ENCODE measurements around the gene GTPBP1. TPM values are rescaled to one million over a fixed set of nuclear protein-coding genes. Genes with fewer than 3 reads are reported as not detected.

GTPBP1 gene
- total and polyA plus RNA-seq, 2 of the 13 experiments (the other 11 are each of a cell fraction or from before 2014, with no cell fraction given) = 22.3 to 27.0 TPM

DNA sequence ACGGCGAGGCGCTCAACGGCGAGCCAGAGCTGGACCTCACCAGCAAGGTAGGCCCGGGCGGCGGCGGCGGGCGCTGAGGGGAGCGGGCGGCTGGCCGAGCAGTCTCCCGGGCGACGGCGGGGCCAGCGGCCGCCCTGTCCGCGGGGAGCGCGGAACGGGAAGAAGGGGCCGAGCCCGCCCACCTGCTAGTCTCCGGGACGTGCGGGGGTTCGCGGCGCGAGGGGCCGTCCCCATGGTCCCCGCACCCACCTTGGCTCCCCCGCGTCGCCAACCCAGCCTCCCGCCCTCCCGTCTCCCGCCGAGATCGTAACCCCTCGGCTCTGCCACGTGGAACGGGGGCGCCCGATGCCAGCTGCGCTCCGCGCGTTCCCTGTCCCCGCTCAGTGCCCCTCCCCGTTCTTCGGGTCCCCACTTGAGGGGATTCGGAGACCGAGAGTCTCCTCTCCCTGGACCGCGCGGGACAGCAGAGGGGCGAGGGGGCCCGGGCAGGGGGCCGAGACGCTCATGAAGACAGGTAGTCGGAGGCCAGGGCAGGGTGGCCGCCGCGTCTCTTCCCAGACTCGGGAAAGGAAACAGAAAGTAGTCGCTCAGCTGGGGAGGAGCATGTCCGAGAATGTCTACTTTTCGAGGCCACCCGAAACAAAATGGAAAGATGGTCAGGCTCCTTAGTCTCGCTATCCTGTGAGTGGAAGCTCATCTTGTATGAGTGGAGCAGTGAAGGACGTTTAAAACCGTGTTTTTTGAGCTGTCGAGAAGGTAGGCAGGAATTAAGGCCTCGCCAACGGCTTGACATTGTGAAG lies 557 bp downstream of the GTPBP1 start (continued):
- TF ChIP-seq SRSF4 (IDR thresholded peaks at IDR 0.05; ENCODE audit: low read depth, low read length, poor library complexity, severe bottlenecking) = no peak
- TF ChIP-seq SOX5 (CRISPR knock-in tag; IDR thresholded peaks at IDR 0.05; ENCODE audit: borderline replicate concordance) = no peak
- TF ChIP-seq ELF3 (CRISPR knock-in tag; IDR thresholded peaks at IDR 0.05) = no peak
- no peak for TF ChIP-seq NCOR1 (IDR thresholded peaks at IDR 0.05; ENCODE audit: borderline replicate concordance, low read length)
- TF ChIP-seq, protein P1, sequence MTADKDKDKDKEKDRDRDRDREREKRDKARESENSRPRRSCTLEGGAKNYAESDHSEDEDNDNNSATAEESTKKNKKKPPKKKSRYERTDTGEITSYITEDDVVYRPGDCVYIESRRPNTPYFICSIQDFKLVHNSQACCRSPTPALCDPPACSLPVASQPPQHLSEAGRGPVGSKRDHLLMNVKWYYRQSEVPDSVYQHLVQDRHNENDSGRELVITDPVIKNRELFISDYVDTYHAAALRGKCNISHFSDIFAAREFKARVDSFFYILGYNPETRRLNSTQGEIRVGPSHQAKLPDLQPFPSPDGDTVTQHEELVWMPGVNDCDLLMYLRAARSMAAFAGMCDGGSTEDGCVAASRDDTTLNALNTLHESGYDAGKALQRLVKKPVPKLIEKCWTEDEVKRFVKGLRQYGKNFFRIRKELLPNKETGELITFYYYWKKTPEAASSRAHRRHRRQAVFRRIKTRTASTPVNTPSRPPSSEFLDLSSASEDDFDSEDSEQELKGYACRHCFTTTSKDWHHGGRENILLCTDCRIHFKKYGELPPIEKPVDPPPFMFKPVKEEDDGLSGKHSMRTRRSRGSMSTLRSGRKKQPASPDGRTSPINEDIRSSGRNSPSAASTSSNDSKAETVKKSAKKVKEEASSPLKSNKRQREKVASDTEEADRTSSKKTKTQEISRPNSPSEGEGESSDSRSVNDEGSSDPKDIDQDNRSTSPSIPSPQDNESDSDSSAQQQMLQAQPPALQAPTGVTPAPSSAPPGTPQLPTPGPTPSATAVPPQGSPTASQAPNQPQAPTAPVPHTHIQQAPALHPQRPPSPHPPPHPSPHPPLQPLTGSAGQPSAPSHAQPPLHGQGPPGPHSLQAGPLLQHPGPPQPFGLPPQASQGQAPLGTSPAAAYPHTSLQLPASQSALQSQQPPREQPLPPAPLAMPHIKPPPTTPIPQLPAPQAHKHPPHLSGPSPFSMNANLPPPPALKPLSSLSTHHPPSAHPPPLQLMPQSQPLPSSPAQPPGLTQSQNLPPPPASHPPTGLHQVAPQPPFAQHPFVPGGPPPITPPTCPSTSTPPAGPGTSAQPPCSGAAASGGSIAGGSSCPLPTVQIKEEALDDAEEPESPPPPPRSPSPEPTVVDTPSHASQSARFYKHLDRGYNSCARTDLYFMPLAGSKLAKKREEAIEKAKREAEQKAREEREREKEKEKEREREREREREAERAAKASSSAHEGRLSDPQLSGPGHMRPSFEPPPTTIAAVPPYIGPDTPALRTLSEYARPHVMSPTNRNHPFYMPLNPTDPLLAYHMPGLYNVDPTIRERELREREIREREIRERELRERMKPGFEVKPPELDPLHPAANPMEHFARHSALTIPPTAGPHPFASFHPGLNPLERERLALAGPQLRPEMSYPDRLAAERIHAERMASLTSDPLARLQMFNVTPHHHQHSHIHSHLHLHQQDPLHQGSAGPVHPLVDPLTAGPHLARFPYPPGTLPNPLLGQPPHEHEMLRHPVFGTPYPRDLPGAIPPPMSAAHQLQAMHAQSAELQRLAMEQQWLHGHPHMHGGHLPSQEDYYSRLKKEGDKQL (CRISPR knock-in tag; IDR thresholded peaks at IDR 0.05; ENCODE audit: low read depth) = no peak
- TF ChIP-seq, protein P2, sequence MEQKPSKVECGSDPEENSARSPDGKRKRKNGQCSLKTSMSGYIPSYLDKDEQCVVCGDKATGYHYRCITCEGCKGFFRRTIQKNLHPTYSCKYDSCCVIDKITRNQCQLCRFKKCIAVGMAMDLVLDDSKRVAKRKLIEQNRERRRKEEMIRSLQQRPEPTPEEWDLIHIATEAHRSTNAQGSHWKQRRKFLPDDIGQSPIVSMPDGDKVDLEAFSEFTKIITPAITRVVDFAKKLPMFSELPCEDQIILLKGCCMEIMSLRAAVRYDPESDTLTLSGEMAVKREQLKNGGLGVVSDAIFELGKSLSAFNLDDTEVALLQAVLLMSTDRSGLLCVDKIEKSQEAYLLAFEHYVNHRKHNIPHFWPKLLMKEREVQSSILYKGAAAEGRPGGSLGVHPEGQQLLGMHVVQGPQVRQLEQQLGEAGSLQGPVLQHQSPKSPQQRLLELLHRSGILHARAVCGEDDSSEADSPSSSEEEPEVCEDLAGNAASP (CRISPR knock-in tag; IDR thresholded peaks at IDR 0.05; ENCODE audit: borderline replicate concordance) = no peak
- no peak for TF ChIP-seq KDM4B (CRISPR knock-in tag; IDR thresholded peaks at IDR 0.05)
- TF ChIP-seq, protein P3, sequence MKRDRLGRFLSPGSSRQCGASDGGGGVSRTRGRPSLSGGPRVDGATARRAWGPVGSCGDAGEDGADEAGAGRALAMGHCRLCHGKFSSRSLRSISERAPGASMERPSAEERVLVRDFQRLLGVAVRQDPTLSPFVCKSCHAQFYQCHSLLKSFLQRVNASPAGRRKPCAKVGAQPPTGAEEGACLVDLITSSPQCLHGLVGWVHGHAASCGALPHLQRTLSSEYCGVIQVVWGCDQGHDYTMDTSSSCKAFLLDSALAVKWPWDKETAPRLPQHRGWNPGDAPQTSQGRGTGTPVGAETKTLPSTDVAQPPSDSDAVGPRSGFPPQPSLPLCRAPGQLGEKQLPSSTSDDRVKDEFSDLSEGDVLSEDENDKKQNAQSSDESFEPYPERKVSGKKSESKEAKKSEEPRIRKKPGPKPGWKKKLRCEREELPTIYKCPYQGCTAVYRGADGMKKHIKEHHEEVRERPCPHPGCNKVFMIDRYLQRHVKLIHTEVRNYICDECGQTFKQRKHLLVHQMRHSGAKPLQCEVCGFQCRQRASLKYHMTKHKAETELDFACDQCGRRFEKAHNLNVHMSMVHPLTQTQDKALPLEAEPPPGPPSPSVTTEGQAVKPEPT (CRISPR knock-in tag; IDR thresholded peaks at IDR 0.05; ENCODE audit: low read depth) = no peak
- TF ChIP-seq ZNF558 (CRISPR knock-in tag; IDR thresholded peaks at IDR 0.05; ENCODE audit: borderline replicate concordance) = 0 out of 2 replicates have a peak, but pooled peaks have one; percentile 8
- no peak for TF ChIP-seq ZNF234 (CRISPR knock-in tag; conservative IDR thresholded peaks at IDR 0.05)
- TF ChIP-seq CBX1 (IDR thresholded peaks at IDR 0.05; ENCODE audit: low read depth) = no peak
- TF ChIP-seq GABPB1 (CRISPR knock-in tag; IDR thresholded peaks at IDR 0.05) = peak; percentile 53; the same call in 1 of the 2 replicates
- TF ChIP-seq, protein P4, sequence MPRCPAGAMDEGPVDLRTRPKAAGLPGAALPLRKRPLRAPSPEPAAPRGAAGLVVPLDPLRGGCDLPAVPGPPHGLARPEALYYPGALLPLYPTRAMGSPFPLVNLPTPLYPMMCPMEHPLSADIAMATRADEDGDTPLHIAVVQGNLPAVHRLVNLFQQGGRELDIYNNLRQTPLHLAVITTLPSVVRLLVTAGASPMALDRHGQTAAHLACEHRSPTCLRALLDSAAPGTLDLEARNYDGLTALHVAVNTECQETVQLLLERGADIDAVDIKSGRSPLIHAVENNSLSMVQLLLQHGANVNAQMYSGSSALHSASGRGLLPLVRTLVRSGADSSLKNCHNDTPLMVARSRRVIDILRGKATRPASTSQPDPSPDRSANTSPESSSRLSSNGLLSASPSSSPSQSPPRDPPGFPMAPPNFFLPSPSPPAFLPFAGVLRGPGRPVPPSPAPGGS (CRISPR knock-in tag; IDR thresholded peaks at IDR 0.05) = 0 out of 2 replicates have a peak, but pooled peaks have one; percentile 48
- TF ChIP-seq BCL6 (CRISPR knock-in tag; IDR thresholded peaks at IDR 0.05) = no peak
